ENCODE results near the gene ARG2.

DNA sequence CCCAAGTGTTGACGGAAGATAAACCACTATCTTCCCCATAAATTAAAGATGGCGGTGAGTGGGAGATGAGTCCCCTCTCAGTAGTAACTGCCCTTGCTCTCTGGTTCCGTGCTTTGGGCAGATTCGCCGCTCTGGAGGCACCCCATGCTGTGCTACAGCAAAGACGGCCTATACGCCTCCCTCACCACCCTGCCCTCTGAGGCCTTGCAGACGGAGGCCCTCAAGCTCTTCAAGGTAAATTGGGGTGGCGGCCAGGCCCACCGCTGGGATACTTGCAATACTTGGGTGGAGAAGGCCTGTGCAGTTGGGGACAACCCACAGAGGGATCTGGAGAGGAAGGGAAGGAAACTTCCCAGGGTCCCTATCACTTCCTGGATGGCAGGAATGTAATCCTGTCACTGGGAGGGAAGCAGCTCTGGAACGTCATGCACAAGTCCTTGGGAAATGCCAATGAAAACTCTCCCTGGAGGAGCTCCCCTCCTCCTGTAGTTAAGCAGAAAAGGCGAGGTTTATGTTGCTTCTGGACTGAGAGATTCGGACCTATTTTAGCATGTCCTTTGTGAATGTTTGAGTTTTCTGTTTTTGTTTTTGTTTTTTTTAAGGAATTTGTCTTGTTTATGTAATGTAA lies 42.4 kb upstream of the ARG2 start:
- TF ChIP-seq, protein P1, sequence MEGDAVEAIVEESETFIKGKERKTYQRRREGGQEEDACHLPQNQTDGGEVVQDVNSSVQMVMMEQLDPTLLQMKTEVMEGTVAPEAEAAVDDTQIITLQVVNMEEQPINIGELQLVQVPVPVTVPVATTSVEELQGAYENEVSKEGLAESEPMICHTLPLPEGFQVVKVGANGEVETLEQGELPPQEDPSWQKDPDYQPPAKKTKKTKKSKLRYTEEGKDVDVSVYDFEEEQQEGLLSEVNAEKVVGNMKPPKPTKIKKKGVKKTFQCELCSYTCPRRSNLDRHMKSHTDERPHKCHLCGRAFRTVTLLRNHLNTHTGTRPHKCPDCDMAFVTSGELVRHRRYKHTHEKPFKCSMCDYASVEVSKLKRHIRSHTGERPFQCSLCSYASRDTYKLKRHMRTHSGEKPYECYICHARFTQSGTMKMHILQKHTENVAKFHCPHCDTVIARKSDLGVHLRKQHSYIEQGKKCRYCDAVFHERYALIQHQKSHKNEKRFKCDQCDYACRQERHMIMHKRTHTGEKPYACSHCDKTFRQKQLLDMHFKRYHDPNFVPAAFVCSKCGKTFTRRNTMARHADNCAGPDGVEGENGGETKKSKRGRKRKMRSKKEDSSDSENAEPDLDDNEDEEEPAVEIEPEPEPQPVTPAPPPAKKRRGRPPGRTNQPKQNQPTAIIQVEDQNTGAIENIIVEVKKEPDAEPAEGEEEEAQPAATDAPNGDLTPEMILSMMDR (IDR thresholded peaks at IDR 0.05; ENCODE audit: low read depth, low read length), result no peak
- TF ChIP-seq POLR2A (IDR thresholded peaks at IDR 0.05; ENCODE audit: extremely low read depth, insufficient read length), result no peak
- TF ChIP-seq, protein P2, sequence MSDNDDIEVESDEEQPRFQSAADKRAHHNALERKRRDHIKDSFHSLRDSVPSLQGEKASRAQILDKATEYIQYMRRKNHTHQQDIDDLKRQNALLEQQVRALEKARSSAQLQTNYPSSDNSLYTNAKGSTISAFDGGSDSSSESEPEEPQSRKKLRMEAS (IDR thresholded peaks at IDR 0.05; ENCODE audit: low read depth, low read length), result no peak
